ENCODE data around the gene CDK5RAP2.

Gene CDK5RAP2

DNA sequence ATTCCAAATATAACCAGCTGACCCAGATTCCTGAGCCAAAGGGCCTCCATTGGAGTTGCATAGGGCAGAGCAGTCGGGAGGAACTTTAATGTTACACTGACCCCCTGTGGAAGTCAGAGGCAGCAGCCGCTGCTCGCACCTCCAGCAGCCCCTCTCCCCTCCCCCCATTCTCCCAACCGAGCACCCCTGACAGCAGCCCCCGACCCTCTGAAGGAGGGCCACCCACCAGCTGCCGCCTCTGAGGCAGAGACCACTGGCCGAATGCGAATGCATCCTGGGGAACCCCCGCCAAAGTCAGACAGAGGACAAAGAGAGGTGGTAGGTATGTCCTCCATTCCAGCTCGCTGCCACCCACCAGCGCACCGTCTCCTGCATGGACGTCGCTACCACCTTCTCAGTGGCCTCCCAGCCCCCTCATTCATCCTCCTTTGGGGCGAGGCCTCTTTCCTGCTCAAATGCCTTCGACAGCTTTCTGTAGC lies 231.0 kb downstream of the CDK5RAP2 start:
- TF ChIP-seq POLR2AphosphoS5 (IDR thresholded peaks at IDR 0.05; ENCODE audit: low read depth, low read length) (no peak), FOXP2 (optimal IDR thresholded peaks at IDR 0.05; ENCODE audit: borderline replicate concordance, extremely low read depth, extremely low read length, insufficient read depth) (no peak), SIN3A (IDR thresholded peaks at IDR 0.05; ENCODE audit: borderline replicate concordance, insufficient read depth, low read length) (no peak), TAF1 (IDR thresholded peaks at IDR 0.05; ENCODE audit: borderline replicate concordance, insufficient read depth, low read length) (no peak)
- TF ChIP-seq, protein P1, sequence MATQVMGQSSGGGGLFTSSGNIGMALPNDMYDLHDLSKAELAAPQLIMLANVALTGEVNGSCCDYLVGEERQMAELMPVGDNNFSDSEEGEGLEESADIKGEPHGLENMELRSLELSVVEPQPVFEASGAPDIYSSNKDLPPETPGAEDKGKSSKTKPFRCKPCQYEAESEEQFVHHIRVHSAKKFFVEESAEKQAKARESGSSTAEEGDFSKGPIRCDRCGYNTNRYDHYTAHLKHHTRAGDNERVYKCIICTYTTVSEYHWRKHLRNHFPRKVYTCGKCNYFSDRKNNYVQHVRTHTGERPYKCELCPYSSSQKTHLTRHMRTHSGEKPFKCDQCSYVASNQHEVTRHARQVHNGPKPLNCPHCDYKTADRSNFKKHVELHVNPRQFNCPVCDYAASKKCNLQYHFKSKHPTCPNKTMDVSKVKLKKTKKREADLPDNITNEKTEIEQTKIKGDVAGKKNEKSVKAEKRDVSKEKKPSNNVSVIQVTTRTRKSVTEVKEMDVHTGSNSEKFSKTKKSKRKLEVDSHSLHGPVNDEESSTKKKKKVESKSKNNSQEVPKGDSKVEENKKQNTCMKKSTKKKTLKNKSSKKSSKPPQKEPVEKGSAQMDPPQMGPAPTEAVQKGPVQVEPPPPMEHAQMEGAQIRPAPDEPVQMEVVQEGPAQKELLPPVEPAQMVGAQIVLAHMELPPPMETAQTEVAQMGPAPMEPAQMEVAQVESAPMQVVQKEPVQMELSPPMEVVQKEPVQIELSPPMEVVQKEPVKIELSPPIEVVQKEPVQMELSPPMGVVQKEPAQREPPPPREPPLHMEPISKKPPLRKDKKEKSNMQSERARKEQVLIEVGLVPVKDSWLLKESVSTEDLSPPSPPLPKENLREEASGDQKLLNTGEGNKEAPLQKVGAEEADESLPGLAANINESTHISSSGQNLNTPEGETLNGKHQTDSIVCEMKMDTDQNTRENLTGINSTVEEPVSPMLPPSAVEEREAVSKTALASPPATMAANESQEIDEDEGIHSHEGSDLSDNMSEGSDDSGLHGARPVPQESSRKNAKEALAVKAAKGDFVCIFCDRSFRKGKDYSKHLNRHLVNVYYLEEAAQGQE (IDR thresholded peaks at IDR 0.05; ENCODE audit: insufficient read depth in 1 of 2, low read depth in 2 of 2, low read length in 2 of 2): no peak

GRCh38 chr9:120345379-120345778 lies 234.6 kb downstream of the CDK5RAP2 start:
- no peak for TF ChIP-seq SIN3A (IDR thresholded peaks at IDR 0.05; ENCODE audit: borderline replicate concordance, insufficient read depth, low read length)
- TF ChIP-seq TAF1 (IDR thresholded peaks at IDR 0.05; ENCODE audit: borderline replicate concordance, insufficient read depth, low read length): no peak
- TF ChIP-seq, protein P1 (IDR thresholded peaks at IDR 0.05; ENCODE audit: insufficient read depth in 1 of 2, low read depth in 2 of 2, low read length in 2 of 2): no peak
- TF ChIP-seq FOXP2 (optimal IDR thresholded peaks at IDR 0.05; ENCODE audit: borderline replicate concordance, extremely low read depth, extremely low read length, insufficient read depth): no peak
- no peak for TF ChIP-seq POLR2AphosphoS5 (IDR thresholded peaks at IDR 0.05; ENCODE audit: low read depth, low read length)

DNA sequence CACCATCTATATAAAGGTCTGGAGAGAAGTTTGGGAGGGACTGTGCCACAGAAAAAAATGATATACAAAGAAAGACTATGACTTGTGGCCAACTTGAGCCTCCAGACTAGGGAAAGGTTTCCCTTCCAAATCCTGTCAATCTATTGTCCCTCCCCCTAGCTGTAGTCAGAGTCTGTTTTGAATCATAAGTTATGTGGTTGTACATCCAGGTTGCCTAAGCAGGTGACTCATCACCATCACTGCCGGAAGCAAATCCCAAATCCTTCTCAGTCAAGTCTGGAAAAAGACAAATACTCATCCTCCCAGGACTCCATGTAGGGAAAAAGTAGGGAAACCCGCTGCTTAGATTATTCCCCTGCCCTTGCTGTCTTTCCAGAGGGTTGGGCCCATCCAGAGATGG lies 235.7 kb downstream of the CDK5RAP2 start:
- TF ChIP-seq FOXP2 (optimal IDR thresholded peaks at IDR 0.05; ENCODE audit: borderline replicate concordance, extremely low read depth, extremely low read length, insufficient read depth): no peak
- TF ChIP-seq TAF1 (IDR thresholded peaks at IDR 0.05; ENCODE audit: borderline replicate concordance, insufficient read depth, low read length): no peak
- TF ChIP-seq SIN3A (IDR thresholded peaks at IDR 0.05; ENCODE audit: borderline replicate concordance, insufficient read depth, low read length): no peak
- no peak for TF ChIP-seq POLR2AphosphoS5 (IDR thresholded peaks at IDR 0.05; ENCODE audit: low read depth, low read length)
- TF ChIP-seq, protein P1 (IDR thresholded peaks at IDR 0.05; ENCODE audit: insufficient read depth in 1 of 2, low read depth in 2 of 2, low read length in 2 of 2): no peak

GRCh38 chr9:120343416-120343815 lies 236.6 kb downstream of the CDK5RAP2 start:
- TF ChIP-seq SIN3A (IDR thresholded peaks at IDR 0.05; ENCODE audit: borderline replicate concordance, insufficient read depth, low read length) (no peak), POLR2AphosphoS5 (IDR thresholded peaks at IDR 0.05; ENCODE audit: low read depth, low read length) (no peak), TAF1 (IDR thresholded peaks at IDR 0.05; ENCODE audit: borderline replicate concordance, insufficient read depth, low read length) (no peak), FOXP2 (optimal IDR thresholded peaks at IDR 0.05; ENCODE audit: borderline replicate concordance, extremely low read depth, extremely low read length, insufficient read depth) (no peak)
- TF ChIP-seq, protein P1 (IDR thresholded peaks at IDR 0.05; ENCODE audit: insufficient read depth in 1 of 2, low read depth in 2 of 2, low read length in 2 of 2): no peak

All from PFSK-1 (cell line).